GM19240 (cell line): Measurements from ENCODE around the gene TSC2.

Experiments
- DNase-seq: peaks from one replicate; pipeline ENCODE4 v3.0.0; 2011; ENCODE audit warnings: low spot score; ENCODE audit not compliant: insufficient read length

TSC2 gene

GRCh38 chr16:2066139-2066538, 18.4 kb downstream of the TSC2 start:
- no peak for DNase-seq

GRCh38 chr16:2070576-2071453, 23.0 kb downstream of the TSC2 start:
- DNase-seq: no peak

- no peak for DNase-seq
Observed at GRCh38 chr16:2071454-2072202, 23.8 kb downstream of the TSC2 start.

GRCh38 chr16:2072926-2073325, 25.1 kb downstream of the TSC2 start:
- DNase-seq: no peak

GRCh38 chr16:2074071-2074470, 26.3 kb downstream of the TSC2 start:
- DNase-seq: no peak

GRCh38 chr16:2075631-2076030, 27.8 kb downstream of the TSC2 start:
- DNase-seq: no peak

- DNase-seq: no peak
Observed at GRCh38 chr16:2076072-2076865, 28.5 kb downstream of the TSC2 start.

- no peak for DNase-seq
Observed at GRCh38 chr16:2077016-2077415, 29.2 kb downstream of the TSC2 start.

- DNase-seq: no peak
Observed at GRCh38 chr16:2077696-2078095, 29.9 kb downstream of the TSC2 start.

- no peak for DNase-seq
Observed at GRCh38 chr16:2078096-2078495, 30.3 kb downstream of the TSC2 start.

GRCh38 chr16:2078691-2079090, 30.9 kb downstream of the TSC2 start:
- DNase-seq: no peak

- no peak for DNase-seq
Observed at GRCh38 chr16:2079311-2079800, 31.6 kb downstream of the TSC2 start.

GRCh38 chr16:2079991-2080390, 32.2 kb downstream of the TSC2 start:
- no peak for DNase-seq

- DNase-seq: no peak
Observed at GRCh38 chr16:2081201-2082084, 33.7 kb downstream of the TSC2 start.

- no peak for DNase-seq
Observed at GRCh38 chr16:2082171-2082982, 34.6 kb downstream of the TSC2 start.

GRCh38 chr16:2082983-2083364, 35.2 kb downstream of the TSC2 start:
- no peak for DNase-seq

GRCh38 chr16:2083409-2083808, 35.6 kb downstream of the TSC2 start:
- no peak for DNase-seq

- DNase-seq: no peak
Observed at GRCh38 chr16:2083876-2084780, 36.3 kb downstream of the TSC2 start.
